Measurements from ENCODE around the gene USP2.

DNA sequence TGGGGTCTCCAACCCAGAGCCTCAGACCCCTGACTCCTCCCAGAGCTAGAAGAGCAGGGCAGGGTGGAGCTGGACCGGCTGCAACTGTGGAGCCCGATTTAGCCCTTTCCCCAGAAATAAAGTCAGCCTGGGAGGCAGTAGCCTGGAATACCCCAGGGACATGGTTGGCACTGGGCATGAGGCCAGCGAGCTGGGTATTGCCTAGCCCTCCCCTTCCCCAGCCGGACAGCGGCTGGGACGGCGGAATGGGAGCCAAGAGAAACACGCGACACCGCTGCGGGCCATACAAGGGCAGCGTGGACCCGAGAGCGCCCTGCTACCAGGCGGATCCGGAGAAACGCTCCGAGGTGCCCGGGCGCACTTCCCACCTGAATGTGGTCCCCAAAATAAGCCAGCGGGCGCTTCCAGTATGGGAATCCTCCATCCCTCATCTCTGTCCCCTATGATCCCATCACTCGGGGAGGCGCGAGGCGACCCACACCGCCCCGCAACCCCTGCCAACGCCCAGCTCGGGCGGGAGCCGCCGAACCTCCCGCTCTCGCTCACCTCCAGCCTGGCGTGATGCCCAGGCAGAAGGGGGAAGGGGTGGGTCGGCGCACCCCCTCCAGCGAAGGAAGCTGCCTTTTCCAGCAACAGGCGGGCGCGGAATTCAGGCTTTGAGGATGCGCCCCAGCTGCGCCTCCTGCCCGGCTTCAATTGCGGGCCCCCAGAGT is 65.3 kb downstream of the USP2 start:
- TF ChIP-seq EZH2 (IDR thresholded peaks at IDR 0.05; ENCODE audit: low read length) (no peak), CTCF (optimal IDR thresholded peaks at IDR 0.05 in 1 of 3, IDR thresholded peaks at IDR 0.05 in 1 of 3, conservative IDR thresholded peaks at IDR 0.05 in 1 of 3; ENCODE audit: extremely low read depth in 1 of 3, insufficient read depth in 2 of 3, low read length in 3 of 3) (no peak)
